K562 (cell line): Measurements from ENCODE around the gene LSM11. TPM values are rescaled to one million over a fixed set of nuclear protein-coding genes. Genes with fewer than 3 reads are reported as not detected.
A peak's percentile ranks its signal among the peaks of the same experiment; 100 is the strongest.

Source experiments
- ATAC-seq: fragments of 200-7000 bp; cut with Tn5 transposase; 3 replicates; pipeline ENCODE4 v1.9.1; 2020; ENCODE audit warnings: moderate library complexity
- BruUV-seq: library from RNA; stranded (reverse); fragments of 400-500 nt; replicated peaks from 2 replicates; lab custom pipeline; 2021; lab: Mats Ljungman, UMichigan
- CTCF ChIA-PET: fragments of 300-600 bp; formaldehyde crosslinking; extraction: SDS; loops from one replicate; lab custom pipeline; 2021; ENCODE audit warnings: low intra/inter-chr PET ratio; lab: Yijun Ruan, JAX
- POLR2A ChIA-PET: fragments of 300-600, 350-650 bp; sonication (Branson Sonifier 250); formaldehyde crosslinking; extraction: SDS; loops from one replicate; lab custom pipeline; 2021; ENCODE audit warnings: antibody characterized with exemption, inconsistent platforms; lab: Yijun Ruan, JAX
- DNase-seq, 4 experiments: peaks; one replicate each; pipeline versions ENCODE4 v3.0.0 to v3.0.0-alpha.2; 2011 to 2018; ENCODE audit warnings: low spot score in 3 of 4, mixed read lengths in 3 of 4; ENCODE audit errors: extremely low read depth in 1 of 4
- FAIRE-seq: peaks from 2 replicates; lab custom pipeline; 2011; peaks lifted over from hg19 to GRCh38; lab: Jason Lieb, UNC
- H2AFZ ChIP-seq: 2 replicates; pipeline ENCODE4 v1.6.0; 2011; ENCODE audit warnings: low read depth, low read length, control low read depth, inconsistent platforms
- H3K27ac ChIP-seq: fragments of 200-600 bp; 3 replicates; pipeline ENCODE4 v1.8.0; 2011; ENCODE audit warnings: low read depth, mild to moderate bottlenecking, control low read depth, inconsistent platforms, low read length, moderate library complexity, mixed read lengths; ENCODE audit errors: extremely low read depth
- H3K27me3 ChIP-seq, 2 experiments: fragments of 300-600 bp in 1 of 2; 2 replicates in 1 of 2; 3 replicates in 1 of 2; pipeline versions ENCODE4 v1.6.0 to v1.8.0; 2011; ENCODE audit warnings: inconsistent platforms in 2 of 2, low read length in 2 of 2, mild to moderate bottlenecking in 1 of 2, mixed read lengths in 1 of 2, moderate library complexity in 1 of 2; ENCODE audit not compliant: control insufficient read depth in 2 of 2, insufficient read depth in 2 of 2
- H3K36me3 ChIP-seq: fragments of 300-600 bp; 3 replicates; pipeline ENCODE4 v1.8.0; 2011; ENCODE audit warnings: mild to moderate bottlenecking, low read length, inconsistent platforms; ENCODE audit not compliant: control insufficient read depth, insufficient read depth
- H3K4me1 ChIP-seq, 2 experiments: fragments of 200-600 bp in 1 of 2; replicated peaks in 1 of 2; 2 replicates in 1 of 2; 3 replicates in 1 of 2; pipeline versions ENCODE4 v1.5.1 to v1.8.0; 2011; ENCODE audit warnings: inconsistent platforms in 2 of 2, low read length in 2 of 2, mild to moderate bottlenecking in 1 of 2, mixed read lengths in 1 of 2, moderate library complexity in 1 of 2; ENCODE audit not compliant: control insufficient read depth in 2 of 2, insufficient read depth in 2 of 2
- H3K4me2 ChIP-seq: 2 replicates; pipeline ENCODE4 v1.6.1; 2011; ENCODE audit warnings: low read length, control low read depth, inconsistent platforms, mixed read lengths; ENCODE audit not compliant: insufficient read depth
- H3K4me3 ChIP-seq: fragments of 200-600 bp; sonication (generic), shearing (Covaris generic); 2 replicates; pipeline ENCODE4 v1.5.1; 2016; ENCODE audit warnings: control low read depth, inconsistent platforms
- H3K79me2 ChIP-seq: fragments of 200-600 bp; 3 replicates; pipeline ENCODE4 v1.8.0; 2011; ENCODE audit warnings: low read length, inconsistent platforms; ENCODE audit not compliant: control insufficient read depth, insufficient read depth
- H3K9ac ChIP-seq, 2 experiments: 2 replicates each; pipeline versions ENCODE4 v1.6.0 to v1.6.1; 2011; ENCODE audit warnings: low read depth in 2 of 2, low read length in 2 of 2, control low read depth in 1 of 2, inconsistent platforms in 1 of 2, mild to moderate bottlenecking in 1 of 2, mixed read lengths in 1 of 2; ENCODE audit not compliant: insufficient read depth in 1 of 2
- H3K9me1 ChIP-seq: one replicate; pipeline ENCODE4 v1.6.0; 2011; ENCODE audit warnings: inconsistent platforms, mild to moderate bottlenecking, low read length, moderate library complexity; ENCODE audit not compliant: control insufficient read depth, insufficient read depth
- H3K9me3 ChIP-seq: replicated peaks from 2 replicates; pipeline ENCODE4 v1.5.1; 2011; ENCODE audit warnings: low read depth, low read length, inconsistent platforms; ENCODE audit not compliant: control insufficient read depth, insufficient read depth
- H4K20me1 ChIP-seq: replicated peaks from 2 replicates; pipeline ENCODE4 v1.6.1; 2011; ENCODE audit warnings: low read length, inconsistent platforms, mixed read lengths; ENCODE audit not compliant: control insufficient read depth, insufficient read depth
- CREB1 ChIP-seq, 2 experiments: sonication (generic) in 1 of 2; formaldehyde crosslinking in 1 of 2; IDR thresholded peaks; 2 replicates each; pipeline versions ENCODE4 v1.6.1 to v1.8.0; 2012 to 2022; ENCODE audit warnings: inconsistent platforms in 1 of 2, mild to moderate bottlenecking in 1 of 2, missing genetic modification reagents in 1 of 2, moderate library complexity in 1 of 2
- MEIS2 ChIP-seq: fragments of 450-650 bp; IDR thresholded peaks from 2 replicates; pipeline ENCODE4 v1.6.1; 2014; ENCODE audit warnings: mild to moderate bottlenecking; ENCODE audit not compliant: partially characterized antibody
- PHF8 ChIP-seq: fragments of 200-600 bp; sonication (generic); IDR thresholded peaks from 2 replicates; pipeline ENCODE4 v1.6.1; 2012; ENCODE audit warnings: mixed run types, mild to moderate bottlenecking, inconsistent platforms, low read length, moderate library complexity, borderline replicate concordance
- WGBS: fragments of 100-300 bp; shearing (Covaris generic); methylation state at CpG from one replicate; pipeline ENCODE4 v1.1.6; 2016; ENCODE audit warnings: low coverage, mixed read lengths; ENCODE audit not compliant: insufficient coverage; ENCODE audit errors: missing lambda C conversion rate; 5-methylcytosine and 5-hydroxymethylcytosine counted together
- in situ Hi-C: fragments of 300-500 bp; cut with MboI; formaldehyde crosslinking; loops from 4 replicates; pipeline ENCODE4 v1.15.0; 2018; ENCODE audit warnings: inconsistent platforms, mixed read lengths
- intact Hi-C: fragments of 100-400 bp; cut with micrococcal nuclease; formaldehyde crosslinking; loops from 2 replicates; pipeline ENCODE4 v1.14.2; 2022
- polyA plus RNA-seq, 8 experiments: library from polyadenylated mRNA; depleted of rRNA in 4 of 8; stranded (reverse) in 5 of 8; unstranded in 3 of 8; fragments of >200 nt; fragmentation: Nextera tagmentation in 2 of 8; fragmentation: Illumina TruSeq in 1 of 8; extraction: Ambion mirVana in 2 of 8; extraction: Trizol in 1 of 8; gene quantifications; 2 replicates each; pipeline versions ENCODE4 v1.2.1 to v1.2.3, GENCODE V29; 2011 to 2014; ENCODE audit warnings: inconsistent platforms in 1 of 8, missing spikeins in 1 of 8
- total RNA-seq, 7 experiments: library from RNA; depleted of rRNA in 6 of 7; stranded (reverse); fragments of >200 nt in 6 of 7; fragmentation: Illumina TruSeq in 2 of 7; extraction: Trizol in 2 of 7; gene quantifications; 2 replicates each; pipeline versions ENCODE4 v1.2.1 to v1.2.3, GENCODE V29; 2011 to 2021; ENCODE audit warnings: low replicate concordance in 1 of 7
- TF ChIP-seq, protein P1 (sequence below): IDR thresholded peaks from 2 replicates; pipeline ENCODE4 v1.6.1; 2011; ENCODE audit warnings: borderline replicate concordance, low read depth, mild to moderate bottlenecking, moderate library complexity, low read length; ENCODE audit not compliant: insufficient read depth, poor library complexity, severe bottlenecking
- TF ChIP-seq, protein P2 (sequence below): sonication (generic); formaldehyde crosslinking; IDR thresholded peaks from 2 replicates; pipeline ENCODE4 v1.8.0; 2023; ENCODE audit warnings: mild to moderate bottlenecking, missing genetic modification reagents

LSM11 gene
- total and polyA plus RNA-seq, 9 of the 15 experiments (the other 6 are each of a cell fraction or from before 2014, with no cell fraction given): 1.8 to 9.4 (median 4.7) TPM

DNA sequence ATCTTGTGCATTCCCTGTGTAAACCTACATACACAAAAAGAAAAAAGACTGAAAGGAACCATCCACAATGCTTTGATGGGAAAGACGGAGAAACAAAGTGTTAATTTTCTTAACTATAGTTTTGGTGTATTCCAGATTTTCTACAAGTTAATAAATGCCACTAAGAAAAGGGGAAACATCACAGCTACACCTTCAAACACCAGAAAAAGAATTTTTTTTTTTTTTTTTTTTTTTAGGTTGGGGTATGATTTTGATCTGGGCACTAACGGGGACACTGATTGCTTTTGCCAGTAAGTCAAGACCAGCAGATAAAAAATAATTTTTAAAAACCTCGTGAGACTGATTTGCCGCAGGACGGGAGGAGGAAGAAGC is 12.6 kb upstream of the LSM11 start:
- FAIRE-seq (no peak), ATAC-seq (no peak), DNase-seq (no peak)
- in situ Hi-C loops (loop anchor here (10.0 kb wide), 1 partner anchor 386 kb away; a partner anchor contains a TSS), intact Hi-C loops (no loop called here)
- Histone ChIP-seq H2AFZ (peak overlapping the region; percentile 99), H3K4me1 (peaks cover 5 to 15% of the 10 kb centered on the region in 2 experiments; a peak in 4 of 5 replicates), H3K27ac (peak overlapping the region; percentile 86), H3K9me3 (no peaks in the 10 kb centered on the region; the same call in 1 of the 2 replicates), H3K9ac (peak overlapping the region in 1 of 2 experiments; percentile 78; a peak in 3 of 4 replicates), H3K4me3 (peak overlapping the region; percentile 51), H3K79me2 (no peaks in the 10 kb centered on the region; the same call in 2 of the 3 replicates), H3K36me3 (peaks cover 24% of the 10 kb centered on the region; the same call in 2 of the 3 replicates), H3K9me1 (no peaks in the 10 kb centered on the region), H4K20me1 (no peaks in the 10 kb centered on the region), H3K4me2 (peak overlapping the region; percentile 93), H3K27me3 (no peaks in the 10 kb centered on the region)
- TF ChIP-seq, protein P1, sequence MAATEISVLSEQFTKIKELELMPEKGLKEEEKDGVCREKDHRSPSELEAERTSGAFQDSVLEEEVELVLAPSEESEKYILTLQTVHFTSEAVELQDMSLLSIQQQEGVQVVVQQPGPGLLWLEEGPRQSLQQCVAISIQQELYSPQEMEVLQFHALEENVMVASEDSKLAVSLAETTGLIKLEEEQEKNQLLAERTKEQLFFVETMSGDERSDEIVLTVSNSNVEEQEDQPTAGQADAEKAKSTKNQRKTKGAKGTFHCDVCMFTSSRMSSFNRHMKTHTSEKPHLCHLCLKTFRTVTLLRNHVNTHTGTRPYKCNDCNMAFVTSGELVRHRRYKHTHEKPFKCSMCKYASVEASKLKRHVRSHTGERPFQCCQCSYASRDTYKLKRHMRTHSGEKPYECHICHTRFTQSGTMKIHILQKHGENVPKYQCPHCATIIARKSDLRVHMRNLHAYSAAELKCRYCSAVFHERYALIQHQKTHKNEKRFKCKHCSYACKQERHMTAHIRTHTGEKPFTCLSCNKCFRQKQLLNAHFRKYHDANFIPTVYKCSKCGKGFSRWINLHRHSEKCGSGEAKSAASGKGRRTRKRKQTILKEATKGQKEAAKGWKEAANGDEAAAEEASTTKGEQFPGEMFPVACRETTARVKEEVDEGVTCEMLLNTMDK: no peak
- TF ChIP-seq PHF8 (no peak), MEIS2 (no peak), CREB1 (IDR thresholded peaks at IDR 0.05) (no peak), CREB1 (CRISPR knock-in tag; IDR thresholded peaks at IDR 0.05) (0 out of 2 replicates have a peak, but pooled peaks have one; percentile 7)
- TF ChIP-seq, protein P2, sequence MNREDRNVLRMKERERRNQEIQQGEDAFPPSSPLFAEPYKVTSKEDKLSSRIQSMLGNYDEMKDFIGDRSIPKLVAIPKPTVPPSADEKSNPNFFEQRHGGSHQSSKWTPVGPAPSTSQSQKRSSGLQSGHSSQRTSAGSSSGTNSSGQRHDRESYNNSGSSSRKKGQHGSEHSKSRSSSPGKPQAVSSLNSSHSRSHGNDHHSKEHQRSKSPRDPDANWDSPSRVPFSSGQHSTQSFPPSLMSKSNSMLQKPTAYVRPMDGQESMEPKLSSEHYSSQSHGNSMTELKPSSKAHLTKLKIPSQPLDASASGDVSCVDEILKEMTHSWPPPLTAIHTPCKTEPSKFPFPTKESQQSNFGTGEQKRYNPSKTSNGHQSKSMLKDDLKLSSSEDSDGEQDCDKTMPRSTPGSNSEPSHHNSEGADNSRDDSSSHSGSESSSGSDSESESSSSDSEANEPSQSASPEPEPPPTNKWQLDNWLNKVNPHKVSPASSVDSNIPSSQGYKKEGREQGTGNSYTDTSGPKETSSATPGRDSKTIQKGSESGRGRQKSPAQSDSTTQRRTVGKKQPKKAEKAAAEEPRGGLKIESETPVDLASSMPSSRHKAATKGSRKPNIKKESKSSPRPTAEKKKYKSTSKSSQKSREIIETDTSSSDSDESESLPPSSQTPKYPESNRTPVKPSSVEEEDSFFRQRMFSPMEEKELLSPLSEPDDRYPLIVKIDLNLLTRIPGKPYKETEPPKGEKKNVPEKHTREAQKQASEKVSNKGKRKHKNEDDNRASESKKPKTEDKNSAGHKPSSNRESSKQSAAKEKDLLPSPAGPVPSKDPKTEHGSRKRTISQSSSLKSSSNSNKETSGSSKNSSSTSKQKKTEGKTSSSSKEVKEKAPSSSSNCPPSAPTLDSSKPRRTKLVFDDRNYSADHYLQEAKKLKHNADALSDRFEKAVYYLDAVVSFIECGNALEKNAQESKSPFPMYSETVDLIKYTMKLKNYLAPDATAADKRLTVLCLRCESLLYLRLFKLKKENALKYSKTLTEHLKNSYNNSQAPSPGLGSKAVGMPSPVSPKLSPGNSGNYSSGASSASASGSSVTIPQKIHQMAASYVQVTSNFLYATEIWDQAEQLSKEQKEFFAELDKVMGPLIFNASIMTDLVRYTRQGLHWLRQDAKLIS (CRISPR knock-in tag): 0 out of 2 replicates have a peak, but pooled peaks have one; percentile 39
- no TSS peak for BruUV-seq
- ChIA-PET CTCF (no interaction called here), POLR2A (interaction anchor here (0.7 to 1.5 kb wide), 6 partner anchors 12 to 324 kb away, joined by 3 to 7 read pairs (median 3); partner anchors contain the start of gene LSM11)
- WGBS: 8% methylated on average over 5 of the region's 5 CpGs
